WERI-Rb-1 (cell line): ENCODE data around the gene TCFL5.

Source experiments
- DNase-seq: peaks from one replicate; pipeline ENCODE4 v3.0.0-alpha.2; 2020
- H3K27ac ChIP-seq: fragments of 250-450 bp; sonication (Bioruptor Pico); 2 replicates; pipeline ENCODE4 v1.5.1; 2020; ENCODE audit warnings: mild to moderate bottlenecking, moderate library complexity
- H3K27me3 ChIP-seq: fragments of 250-450 bp; sonication (Bioruptor Pico); 2 replicates; pipeline ENCODE4 v1.5.1; 2021; ENCODE audit warnings: mild to moderate bottlenecking, low read depth, moderate library complexity; ENCODE audit not compliant: insufficient read depth, severe bottlenecking
- H3K36me3 ChIP-seq: fragments of 250-450 bp; sonication (Bioruptor Pico); 2 replicates; pipeline ENCODE4 v1.5.1; 2020; ENCODE audit warnings: mild to moderate bottlenecking, moderate library complexity
- H3K4me3 ChIP-seq: 2 replicates; pipeline ENCODE4 v1.5.1; 2011; ENCODE audit warnings: low read depth, mild to moderate bottlenecking, control low read depth, low read length
- H3K9me3 ChIP-seq: fragments of 250-450 bp; sonication (Bioruptor Pico); 2 replicates; pipeline ENCODE4 v1.5.1; 2021; ENCODE audit warnings: mild to moderate bottlenecking, moderate library complexity; ENCODE audit not compliant: severe bottlenecking
- CTCF ChIP-seq: IDR thresholded peaks from 2 replicates; pipeline ENCODE4 v1.5.1; 2011; ENCODE audit warnings: low read depth, mild to moderate bottlenecking, control low read depth, inconsistent platforms, low read length

TCFL5 gene

DNA sequence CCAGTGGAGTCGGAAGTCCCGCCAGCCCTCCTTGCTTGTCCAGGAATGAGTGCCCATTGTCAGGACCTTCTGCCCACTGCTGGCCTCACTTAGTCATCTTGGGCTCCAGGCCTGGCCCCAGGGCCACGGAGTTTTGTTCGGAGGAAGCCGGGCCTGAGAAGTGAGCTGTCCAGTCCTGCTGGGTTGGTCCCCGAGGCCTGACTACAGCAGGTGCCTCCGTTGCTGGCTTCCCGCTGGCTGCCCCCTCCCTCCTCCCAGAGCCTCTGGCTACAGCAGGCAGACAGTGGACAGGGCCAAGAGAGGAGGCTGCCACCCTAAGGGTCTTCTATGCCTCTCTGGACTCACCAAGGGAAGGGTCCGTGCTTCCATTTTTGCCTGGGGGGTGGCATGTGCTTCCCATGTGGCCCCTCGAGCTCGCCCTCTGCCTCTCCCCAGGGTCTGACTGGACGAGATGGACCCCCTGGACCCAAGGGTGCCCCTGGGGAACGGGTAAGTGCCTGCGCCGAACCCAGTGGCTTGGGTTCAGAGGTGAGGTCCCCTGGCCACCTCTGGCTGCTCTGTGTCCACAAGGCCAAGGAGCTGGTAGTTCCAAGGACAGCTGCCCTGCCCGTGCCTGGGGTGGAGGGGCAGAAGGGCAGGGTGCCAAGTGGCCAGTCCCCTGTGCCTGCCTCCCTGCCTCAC is 42.0 kb downstream of the TCFL5 start:
- no peak for TF ChIP-seq CTCF
- Histone ChIP-seq H3K27me3 (no peaks in the 10 kb centered on the region), H3K36me3 (no peaks in the 10 kb centered on the region), H3K9me3 (no peaks in the 10 kb centered on the region), H3K27ac (no peak overlapping the region), H3K4me3 (no peak overlapping the region)
- DNase-seq: no peak

DNA sequence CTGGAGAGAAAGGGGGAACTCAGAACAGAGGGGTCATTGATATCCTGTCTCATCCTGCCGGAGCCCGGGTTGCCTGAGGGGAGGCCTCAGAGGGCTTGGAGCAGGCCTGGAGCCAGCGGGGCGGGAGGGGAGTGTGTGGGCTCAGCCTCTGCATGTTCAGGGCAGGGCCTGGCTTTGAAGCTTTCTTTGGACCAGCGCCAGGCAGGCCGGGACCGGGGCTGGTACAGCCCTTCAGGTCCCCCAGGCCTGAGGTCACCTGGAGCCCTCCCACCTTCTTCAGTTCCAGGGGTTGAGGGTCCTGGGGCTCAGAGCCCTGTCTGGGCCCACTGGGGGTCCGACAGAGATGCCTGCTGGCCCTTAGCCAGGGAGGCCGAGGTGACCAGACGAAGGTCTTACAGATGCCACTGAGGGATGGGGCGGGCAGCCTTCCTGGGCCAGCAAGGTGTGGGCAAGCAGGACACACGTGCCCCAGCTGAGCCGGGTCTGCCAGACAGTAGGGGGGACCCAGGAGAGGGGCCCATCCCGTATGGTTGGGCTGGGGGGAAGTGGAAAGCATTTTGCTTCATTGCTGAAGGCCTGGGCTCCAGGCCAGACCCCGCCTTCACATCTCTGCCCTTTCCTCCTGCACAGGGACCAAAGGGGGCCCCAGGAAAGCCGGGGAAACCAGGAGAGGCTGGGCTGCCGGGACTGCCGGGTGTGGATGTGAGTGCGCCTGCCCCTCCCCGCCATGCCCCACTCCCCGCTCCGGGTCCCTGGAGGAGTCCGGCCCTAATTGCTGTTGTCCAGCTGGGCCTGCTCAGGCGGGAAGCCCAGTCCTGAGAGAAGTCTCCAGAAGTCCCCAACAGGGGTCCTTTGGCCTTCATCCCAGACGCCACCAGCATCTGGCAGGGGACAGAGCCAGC is 42.8 kb downstream of the TCFL5 start:
- no peak for TF ChIP-seq CTCF
- Histone ChIP-seq H3K4me3 (no peak overlapping the region), H3K27me3 (no peaks in the 10 kb centered on the region), H3K27ac (peak overlapping the region; percentile 10; the same call in 1 of the 2 replicates), H3K9me3 (no peaks in the 10 kb centered on the region), H3K36me3 (peaks cover 2% of the 10 kb centered on the region)
- DNase-seq: no peak

GRCh38 chr20:62817975-62818591 is 43.5 kb downstream of the TCFL5 start:
- H3K27ac ChIP-seq: no peak overlapping the region; the same call in 1 of the 2 replicates
- H3K36me3 ChIP-seq: peaks cover 6% of the 10 kb centered on the region
- H3K27me3 ChIP-seq: no peaks in the 10 kb centered on the region
- H3K4me3 ChIP-seq: no peak overlapping the region
- no peak for DNase-seq
- no peaks in the 10 kb centered on the region for H3K9me3 ChIP-seq
- no peak for TF ChIP-seq CTCF

DNA sequence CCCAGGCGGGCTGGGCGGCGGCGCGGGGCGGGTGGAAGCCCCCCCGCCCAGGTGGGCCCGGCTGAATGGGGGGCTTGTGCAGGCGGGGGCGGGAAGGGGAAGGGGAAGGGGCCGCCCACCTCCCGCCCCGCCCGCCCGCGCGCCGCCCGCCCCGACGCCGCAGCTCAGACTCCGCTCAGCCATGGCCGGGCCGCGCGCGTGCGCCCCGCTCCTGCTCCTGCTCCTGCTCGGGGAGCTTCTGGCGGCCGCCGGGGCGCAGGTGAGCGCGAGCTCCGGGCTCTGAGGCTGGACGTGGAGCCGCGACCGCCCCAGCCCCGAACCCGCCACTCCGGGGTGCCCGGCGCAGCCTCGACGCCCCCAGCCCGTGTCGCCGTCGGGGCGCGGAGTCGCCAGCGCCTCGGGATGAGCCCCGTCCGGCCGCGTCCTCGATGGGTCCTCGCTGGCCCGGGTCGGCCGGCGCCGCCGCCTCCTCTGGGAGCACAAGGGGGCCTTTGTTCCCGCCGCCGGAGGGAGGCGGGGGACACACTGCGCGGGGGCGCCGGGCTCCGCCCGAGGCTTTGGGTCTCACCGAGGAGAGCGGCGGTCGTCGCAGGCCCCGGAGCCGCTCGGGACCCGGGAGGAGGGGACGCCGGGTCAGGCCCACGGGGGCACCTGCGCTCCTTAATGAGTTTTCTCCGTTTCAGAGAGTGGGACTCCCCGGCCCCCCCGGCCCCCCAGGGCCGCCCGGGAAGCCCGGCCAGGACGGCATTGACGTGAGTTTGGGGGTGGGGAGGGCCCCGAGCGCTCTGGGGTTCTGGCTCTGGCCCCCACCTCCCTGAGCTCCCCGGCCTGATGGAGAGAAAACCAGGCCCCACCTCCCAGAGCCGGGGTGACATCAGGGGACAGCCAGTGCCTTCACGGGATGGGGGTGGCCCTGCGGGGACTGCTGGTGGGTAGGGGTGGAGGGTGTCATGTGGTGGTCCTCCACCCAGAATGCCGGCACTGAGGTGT is 44.4 kb downstream of the TCFL5 start, which contains the start of gene COL9A3:
Gene COL9A3, plus strand, starts transcription at position 167 of the 990 bp plus-strand sequence. Its CDS starts 15 bp downstream, at position 182.
- no peak within 1 kb of the TSS for H3K27ac ChIP-seq
- no peak for DNase-seq
- no peak within 1 kb of the TSS for H3K4me3 ChIP-seq
- H3K27me3 ChIP-seq: no peaks in the 10 kb centered on the region
- no peak for TF ChIP-seq CTCF
- H3K9me3 ChIP-seq: no peaks in the 10 kb centered on the region
- peaks cover 13% of the 10 kb centered on the region for H3K36me3 ChIP-seq
